ENCODE measurements around the gene MYOCD. TPM values are rescaled to one million over a fixed set of nuclear protein-coding genes. Genes with fewer than 3 reads are reported as not detected.
"Not testable (repeated sequence)": the region's sequence is repeated elsewhere in the genome, so short reads cannot be mapped to it uniquely, and the experiment has no call there.

Gene MYOCD
- total RNA-seq, 1 experiment from 2014 or later, result not detected

GRCh38 chr17:12632785-12633184 lies 32.9 kb upstream of the MYOCD start:
- Histone ChIP-seq H3K4me3 (ENCODE audit: low read depth in 2 of 2, low read length in 2 of 2) (no peak overlapping the region), H3K27ac (ENCODE audit: low read length) (no peak overlapping the region), H3K36me3 (ENCODE audit: control insufficient read depth, insufficient read depth, low read length) (no peaks in the 10 kb centered on the region), H3K9me3 (ENCODE audit: control insufficient read depth, insufficient read depth, low read depth, low read length) (no peaks in the 10 kb centered on the region), H3K27me3 (ENCODE audit: control insufficient read depth, insufficient read depth, low read length) (no peaks in the 10 kb centered on the region), H3K4me1 (ENCODE audit: control insufficient read depth, insufficient read depth, low read length) (no peaks in the 10 kb centered on the region)
- in situ Hi-C loops (cut with HindIII; ENCODE audit: low pct_unique_long_range_greater_than_20kb, low sequenced_read_pairs), result no loop called here
- intact Hi-C loops (cut with micrococcal nuclease; ENCODE audit: unreplicated experiment), result no loop called here
- DNase-seq (ENCODE audit: low read depth, low spot score) (no peak), ATAC-seq (no peak)
- ChIA-PET POLR2A (interaction anchor here (0.6 kb wide), 1 partner anchor 43 kb away, joined by 4 read pairs; no protein-coding TSS in a partner anchor), CTCF (no interaction called here)
- TF ChIP-seq POLR2AphosphoS5 (IDR thresholded peaks at IDR 0.05; ENCODE audit: low read depth, low read length) (no peak), TCF7L2 (IDR thresholded peaks at IDR 0.05; ENCODE audit: low read depth, low read length) (no peak), REST (IDR thresholded peaks at IDR 0.05; ENCODE audit: insufficient read depth in 1 of 2, low read depth in 2 of 2, low read length in 1 of 2) (no peak), CTCF (IDR thresholded peaks at IDR 0.05) (no peak), SIN3A (IDR thresholded peaks at IDR 0.05; ENCODE audit: borderline replicate concordance, insufficient read depth, low read depth, low read length) (no peak)
- no TSS peak for BruUV-seq (replicated peaks)

GRCh38 chr17:12634789-12635414 lies 30.8 kb upstream of the MYOCD start:
- ChIA-PET POLR2A (no interaction called here), CTCF (no interaction called here)
- H3K4me3 ChIP-seq (ENCODE audit: low read depth in 2 of 2, low read length in 2 of 2), result no peak overlapping the region
- no peaks in the 10 kb centered on the region for H3K36me3 ChIP-seq (ENCODE audit: control insufficient read depth, insufficient read depth, low read length)
- TF ChIP-seq SIN3A (IDR thresholded peaks at IDR 0.05; ENCODE audit: borderline replicate concordance, insufficient read depth, low read depth, low read length) (no peak), TCF7L2 (IDR thresholded peaks at IDR 0.05; ENCODE audit: low read depth, low read length) (no peak), POLR2AphosphoS5 (IDR thresholded peaks at IDR 0.05; ENCODE audit: low read depth, low read length) (no peak), CTCF (IDR thresholded peaks at IDR 0.05) (no peak), REST (IDR thresholded peaks at IDR 0.05; ENCODE audit: insufficient read depth in 1 of 2, low read depth in 2 of 2, low read length in 1 of 2) (no peak)
- BruUV-seq (replicated peaks), result no TSS peak
- H3K4me1 ChIP-seq (ENCODE audit: control insufficient read depth, insufficient read depth, low read length), result no peaks in the 10 kb centered on the region
- DNase-seq (ENCODE audit: low read depth, low spot score) (no peak), ATAC-seq (no peak)
- H3K9me3 ChIP-seq (ENCODE audit: control insufficient read depth, insufficient read depth, low read depth, low read length), result no peaks in the 10 kb centered on the region
- no peak overlapping the region for H3K27ac ChIP-seq (ENCODE audit: low read length)
- in situ Hi-C loops (cut with HindIII; ENCODE audit: low pct_unique_long_range_greater_than_20kb, low sequenced_read_pairs), result no loop called here
- H3K27me3 ChIP-seq (ENCODE audit: control insufficient read depth, insufficient read depth, low read length), result no peaks in the 10 kb centered on the region
- intact Hi-C loops (cut with micrococcal nuclease; ENCODE audit: unreplicated experiment), result no loop called here

- ATAC-seq; CTCF ChIA-PET; H3K27me3 ChIP-seq (ENCODE audit: control insufficient read depth, insufficient read depth, low read length); H3K4me3 ChIP-seq (ENCODE audit: low read depth in 2 of 2, low read length in 2 of 2); intact Hi-C loops (cut with micrococcal nuclease; ENCODE audit: unreplicated experiment); BruUV-seq (replicated peaks); DNase-seq (ENCODE audit: low read depth, low spot score); H3K4me1 ChIP-seq (ENCODE audit: control insufficient read depth, insufficient read depth, low read length); H3K36me3 ChIP-seq (ENCODE audit: control insufficient read depth, insufficient read depth, low read length); H3K27ac ChIP-seq (ENCODE audit: low read length); POLR2A ChIA-PET; in situ Hi-C loops (cut with HindIII; ENCODE audit: low pct_unique_long_range_greater_than_20kb, low sequenced_read_pairs); H3K9me3 ChIP-seq (ENCODE audit: control insufficient read depth, insufficient read depth, low read depth, low read length): not testable (repeated sequence)
These were observed 29.7 kb upstream of the MYOCD start for GRCh38 chr17:12635996-12636395.

Data from Panc1 (cell line).